GM21529 (cell line): Measurements from ENCODE around the gene SSBP3.
"Not testable (repeated sequence)": the region's sequence is repeated elsewhere in the genome, so short reads cannot be mapped to it uniquely, and the experiment has no call there.

Experiments used
- ATAC-seq: cut with Tn5 transposase; IDR thresholded peaks from one replicate; pipeline ENCODE4 v1.9.1; 2021; ENCODE audit not compliant: unreplicated experiment

SSBP3 gene

DNA sequence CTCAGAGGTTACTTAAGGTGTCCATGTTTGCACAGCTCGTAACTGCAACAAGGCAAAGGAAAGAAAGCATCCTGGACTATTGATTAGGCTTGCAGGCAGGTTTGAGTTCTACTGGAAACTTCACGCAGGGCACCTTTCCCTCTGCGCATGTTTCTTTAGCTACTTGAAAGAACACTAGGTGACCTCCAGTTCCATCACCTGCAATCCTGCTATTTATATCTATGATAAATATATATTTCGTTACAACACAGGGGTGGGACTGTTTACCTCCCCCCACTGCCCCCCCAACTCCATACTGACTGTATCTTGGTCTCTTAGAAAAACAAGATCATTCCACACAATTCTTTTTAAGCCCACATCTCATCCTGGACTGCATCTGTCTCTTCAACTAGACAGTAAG, 12.1 kb downstream of the SSBP3 start:
- no peak for ATAC-seq

DNA sequence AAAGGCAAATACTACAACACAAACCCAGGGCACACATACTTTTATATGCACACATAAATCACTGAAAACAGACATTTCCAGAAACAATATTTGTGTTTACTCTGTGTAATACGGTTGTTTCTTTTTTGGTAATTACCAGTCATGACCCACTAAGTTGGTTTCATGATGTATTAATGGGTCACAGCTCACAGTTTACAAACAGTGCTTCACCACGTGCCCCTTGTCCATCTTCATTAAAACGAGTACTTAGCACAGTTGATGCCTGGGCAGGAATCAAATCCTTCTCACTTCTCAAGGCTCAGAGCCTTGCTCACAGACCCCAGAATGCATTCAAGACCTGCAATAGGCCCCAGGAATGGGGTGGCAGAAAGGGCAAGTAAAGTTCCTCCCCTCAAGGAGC, 13.8 kb downstream of the SSBP3 start:
- no peak for ATAC-seq

DNA sequence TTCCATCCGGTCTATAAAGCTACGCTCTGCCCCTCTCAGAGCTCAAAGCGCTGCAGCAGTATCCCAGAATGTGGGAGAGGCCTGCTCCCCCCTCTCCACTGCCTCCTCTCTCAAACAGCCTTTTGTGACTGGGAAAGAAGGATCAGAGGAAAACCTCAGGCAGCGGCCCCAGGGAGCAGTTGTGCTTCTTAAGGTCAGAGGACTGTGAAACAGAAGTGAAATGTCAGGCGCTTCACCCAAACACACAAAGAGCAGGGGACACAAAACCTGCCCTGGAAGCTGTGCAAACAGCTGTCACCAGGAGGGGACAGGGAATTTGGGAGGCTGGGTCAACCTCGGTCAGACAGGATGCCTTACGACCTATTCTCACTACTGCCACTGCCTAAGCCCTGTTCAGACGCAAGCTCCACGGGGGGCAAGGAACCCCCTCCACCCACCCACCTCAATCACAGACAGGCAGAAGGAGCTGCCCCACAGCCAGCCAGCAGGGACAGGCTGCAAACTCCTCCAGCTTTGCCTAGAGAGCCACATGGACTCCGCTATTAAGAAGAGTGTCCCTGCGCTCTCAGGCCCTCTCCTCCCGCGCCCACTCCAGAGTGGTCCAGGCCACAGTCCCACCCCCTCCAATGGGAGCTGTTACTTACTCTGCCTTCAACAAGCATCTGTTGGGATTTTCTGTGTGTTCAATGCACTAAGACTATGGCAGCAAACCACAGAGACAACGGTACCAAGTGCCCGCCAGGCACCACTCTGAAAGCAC, 14.6 kb downstream of the SSBP3 start:
- no peak for ATAC-seq

DNA sequence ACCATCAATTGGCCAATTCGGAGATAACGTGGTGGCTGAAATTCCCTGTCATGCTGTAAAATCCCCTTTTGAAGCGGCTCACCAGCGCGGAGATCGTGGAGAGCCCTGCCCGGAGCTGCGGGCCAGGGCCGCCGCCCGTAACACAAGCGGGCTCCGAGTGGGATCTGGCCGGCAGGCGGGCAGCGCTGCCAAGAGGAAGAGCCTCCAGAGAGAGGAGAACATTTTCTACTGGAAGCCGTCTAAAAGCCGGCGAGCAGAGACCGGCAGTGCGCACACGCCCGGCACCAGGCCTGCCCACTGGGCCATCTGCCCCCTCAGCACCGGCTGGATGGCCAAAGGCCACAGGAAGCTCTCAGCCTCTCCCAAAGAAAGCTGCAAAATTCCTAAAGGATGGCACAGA, 15.5 kb downstream of the SSBP3 start:
- ATAC-seq: no peak

DNA sequence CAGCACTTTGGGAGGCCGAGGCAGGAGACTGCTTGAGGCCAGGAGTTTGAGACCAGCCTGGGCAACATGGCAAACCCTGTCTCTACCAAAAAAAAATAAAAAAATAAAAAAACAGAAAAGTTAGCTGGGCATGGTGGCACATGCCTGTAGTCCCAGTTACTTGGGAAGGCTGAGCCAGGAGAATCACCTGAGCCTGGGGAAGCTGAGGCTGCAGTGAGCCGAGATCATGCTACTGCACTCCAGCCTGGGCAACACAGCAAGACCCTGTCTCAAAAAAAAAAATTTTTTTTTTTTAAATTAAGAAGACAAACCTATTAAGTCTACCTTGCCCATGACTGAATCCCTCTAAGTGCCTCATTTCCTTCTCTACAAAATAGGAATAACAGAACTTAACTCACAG, 16.6 kb downstream of the SSBP3 start:
- ATAC-seq: not testable (repeated sequence)

DNA sequence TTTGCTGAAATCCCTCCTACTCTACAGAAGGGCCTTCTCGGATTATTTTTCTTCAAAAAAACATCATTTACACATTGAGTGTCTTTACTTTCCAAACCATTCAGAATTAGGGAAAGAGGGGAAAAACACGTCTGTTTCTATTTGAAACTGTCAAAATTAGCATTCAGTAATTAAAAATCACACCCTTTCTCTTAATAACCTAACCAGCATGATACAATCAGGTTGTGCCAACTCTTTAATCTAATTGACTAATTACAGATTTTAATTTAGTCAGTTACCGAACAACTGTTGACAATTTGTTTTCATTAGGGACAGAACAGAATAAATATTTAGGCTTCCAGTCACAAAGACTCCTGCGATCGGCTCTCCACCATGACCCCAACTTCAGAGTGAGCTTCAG, 18.8 kb downstream of the SSBP3 start:
- no peak for ATAC-seq

DNA sequence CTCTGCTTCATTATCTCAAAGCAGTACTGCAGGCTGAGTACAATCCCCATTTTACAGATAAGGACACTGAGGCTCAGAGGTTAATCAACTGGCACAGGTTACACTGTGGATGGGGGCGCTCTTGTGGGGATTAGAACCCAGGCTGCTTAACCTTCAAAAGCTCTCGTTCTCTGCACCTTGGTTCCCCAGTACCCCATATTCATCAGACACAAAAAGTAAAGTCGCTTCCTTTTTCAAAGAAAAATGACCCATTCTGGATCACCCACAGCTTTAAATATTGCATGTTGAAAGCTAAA, 20.5 kb downstream of the SSBP3 start:
- no peak for ATAC-seq

DNA sequence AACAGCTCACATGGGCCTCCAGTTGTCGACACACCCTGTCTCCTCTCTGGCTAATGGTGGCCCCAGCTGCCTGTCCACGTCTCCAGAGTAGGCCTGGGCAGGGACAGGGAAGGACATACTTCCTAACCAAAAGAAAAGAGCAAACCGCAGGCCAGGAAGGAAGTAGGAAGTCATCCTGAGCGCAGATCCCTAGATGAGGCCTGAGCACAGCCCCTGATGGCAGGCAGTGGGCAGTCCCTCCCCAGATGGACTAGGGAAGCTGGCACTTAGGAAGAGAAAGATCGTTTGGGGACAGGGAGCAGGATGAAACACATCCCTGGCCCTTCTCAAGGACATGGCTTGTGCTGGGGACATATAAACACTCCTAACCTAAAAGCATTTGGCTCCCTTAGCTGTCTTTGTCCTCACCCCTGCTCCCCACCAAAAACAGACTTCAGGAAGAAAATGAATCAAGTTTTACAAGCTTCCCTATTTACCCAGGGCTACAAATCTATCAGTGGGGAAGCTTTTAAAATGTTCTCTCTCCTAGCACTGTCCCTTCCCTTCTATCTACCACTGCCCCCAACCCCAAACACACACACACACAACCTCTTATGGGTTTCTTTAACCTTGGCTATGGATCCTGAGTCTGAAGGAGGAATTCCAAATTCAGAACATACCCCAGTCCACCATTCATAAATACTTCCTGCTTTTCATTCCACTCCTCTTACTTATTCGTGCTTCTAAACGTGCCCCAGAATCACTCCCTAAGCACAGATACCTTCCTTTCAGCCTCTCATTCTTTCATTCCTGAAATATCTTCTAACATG, 21.1 kb downstream of the SSBP3 start:
- no peak for ATAC-seq

DNA sequence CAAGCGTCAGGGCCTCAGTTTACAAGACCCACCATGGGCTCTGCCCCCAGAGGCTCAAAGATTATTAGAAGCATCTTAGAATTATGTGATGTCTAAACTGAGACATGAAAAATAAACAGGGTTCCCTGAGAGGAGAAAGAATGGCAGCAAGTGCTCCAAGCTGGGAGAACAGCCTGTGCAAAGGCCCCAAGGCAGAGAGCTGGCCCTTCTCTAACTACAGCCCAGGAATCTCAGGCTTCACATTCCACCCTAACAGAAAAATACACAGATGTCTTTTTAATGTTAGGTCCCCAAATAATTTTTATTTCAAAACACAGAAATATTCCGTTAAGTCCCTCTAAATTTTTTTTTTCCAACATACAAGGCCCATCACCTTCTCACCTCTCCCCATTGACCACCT, 21.7 kb downstream of the SSBP3 start:
- no peak for ATAC-seq

DNA sequence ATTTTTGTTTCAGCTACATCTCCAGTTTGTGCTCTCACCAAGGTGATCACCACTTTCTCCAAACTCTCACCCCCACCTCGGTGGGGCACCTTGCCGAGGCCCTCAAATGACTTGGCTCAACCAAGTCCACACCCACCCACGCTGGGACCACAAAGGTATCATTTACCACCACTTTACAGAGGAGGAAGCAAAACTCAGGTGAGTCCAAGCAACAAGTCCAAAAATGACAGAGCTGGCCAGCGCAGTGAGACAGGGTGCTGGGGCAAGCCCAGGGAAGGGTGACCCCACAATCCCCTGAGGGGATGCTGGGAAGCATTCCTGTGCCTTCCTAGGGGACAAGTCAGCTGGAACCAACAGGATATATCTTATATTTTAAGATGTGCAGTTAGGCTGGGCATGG, 24.7 kb downstream of the SSBP3 start:
- no peak for ATAC-seq

DNA sequence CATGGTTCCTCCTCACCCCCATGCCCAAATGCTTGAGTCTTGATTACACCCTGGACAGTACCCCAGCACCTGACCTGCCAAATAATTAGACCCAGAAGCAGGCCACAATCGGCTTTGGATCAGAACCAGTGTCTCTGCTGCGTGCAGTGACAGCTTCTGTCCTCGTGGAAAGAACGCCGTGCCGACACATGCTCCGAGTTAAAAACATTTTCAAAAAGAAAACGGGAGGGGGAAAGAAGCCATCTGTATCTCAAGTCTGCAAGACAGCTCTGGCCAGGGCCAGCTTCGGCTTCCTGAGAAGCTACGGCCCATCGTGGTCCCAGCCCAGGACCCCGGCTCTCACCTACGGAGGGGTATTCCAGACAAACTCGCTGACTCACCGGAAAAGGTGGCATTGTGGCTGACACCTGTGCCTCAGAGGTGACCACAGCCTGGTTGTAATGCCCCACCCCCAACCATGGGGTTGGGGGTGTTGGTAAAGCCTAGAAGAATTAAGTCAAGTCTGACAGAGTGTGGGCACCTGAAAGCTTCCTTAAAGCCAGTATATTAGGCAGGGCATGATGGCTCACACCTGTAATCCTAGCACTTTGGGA, 25.8 kb downstream of the SSBP3 start:
- ATAC-seq: no peak

DNA sequence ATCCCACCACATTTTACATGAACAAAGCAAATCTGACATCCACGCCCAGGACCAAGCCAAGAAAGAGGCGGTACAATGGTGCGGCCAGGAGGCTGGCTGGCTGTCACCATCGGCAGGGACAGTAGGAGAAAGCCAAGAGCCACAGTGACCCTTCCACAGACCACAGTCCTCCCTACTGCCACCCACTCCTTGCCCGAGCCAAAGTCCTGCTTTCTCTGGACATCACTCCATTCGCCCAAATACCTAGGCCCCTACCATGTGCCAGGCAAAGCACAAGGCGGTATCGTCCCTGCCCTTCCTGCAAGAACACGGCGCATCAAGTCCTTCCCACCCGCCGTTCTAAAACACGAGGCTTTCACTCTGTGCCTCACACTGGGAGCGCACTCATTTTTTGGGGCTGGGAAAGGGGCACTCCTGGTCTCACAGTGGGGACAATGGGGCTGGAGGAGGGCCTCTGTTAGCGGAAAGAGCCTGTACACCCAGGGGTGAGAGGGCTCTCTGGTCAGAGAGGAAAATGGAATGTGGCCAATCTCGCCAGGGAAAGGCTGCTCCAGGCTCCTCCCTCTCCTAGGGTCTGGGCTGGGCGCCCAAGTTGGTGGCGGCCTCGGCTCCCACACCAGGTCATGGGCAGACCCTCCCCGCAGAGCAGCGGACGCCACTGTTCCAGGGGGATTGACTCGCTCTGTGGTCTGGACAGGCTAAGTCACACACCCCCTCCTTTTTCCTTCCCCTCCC, 26.5 kb downstream of the SSBP3 start:
- ATAC-seq: no peak

DNA sequence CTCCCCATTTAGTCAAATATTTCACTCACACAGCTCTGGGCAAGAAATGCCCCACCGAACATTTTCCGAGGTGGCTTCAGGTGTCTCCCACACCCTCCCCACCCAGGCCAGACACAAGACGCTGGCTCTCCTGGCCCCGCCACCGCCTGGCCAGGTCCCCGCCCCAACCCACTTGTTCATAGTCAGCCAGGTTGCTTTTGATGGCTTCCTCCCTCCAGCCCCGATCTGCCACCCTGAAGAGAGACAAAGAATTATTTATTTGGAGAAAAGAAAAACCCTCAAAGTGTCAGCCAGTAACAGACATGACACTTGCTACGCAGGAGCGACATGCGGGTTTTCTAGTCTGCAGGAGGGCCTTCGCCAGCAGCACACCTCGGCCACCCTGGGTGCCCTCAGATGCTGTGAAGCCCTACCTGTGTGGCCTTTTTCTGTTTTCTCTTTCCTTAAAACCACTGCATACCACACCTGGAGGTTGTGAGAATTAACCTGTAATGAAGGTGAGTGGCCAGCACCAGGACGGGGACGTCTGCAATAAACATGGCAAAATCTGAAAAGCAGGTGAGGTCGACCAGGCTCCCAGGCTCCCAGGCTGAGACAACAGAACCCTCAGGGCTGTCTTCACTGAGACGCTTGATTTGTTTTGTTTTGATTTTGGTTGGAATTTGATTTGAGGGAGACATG, 27.2 kb downstream of the SSBP3 start:
- no peak for ATAC-seq

DNA sequence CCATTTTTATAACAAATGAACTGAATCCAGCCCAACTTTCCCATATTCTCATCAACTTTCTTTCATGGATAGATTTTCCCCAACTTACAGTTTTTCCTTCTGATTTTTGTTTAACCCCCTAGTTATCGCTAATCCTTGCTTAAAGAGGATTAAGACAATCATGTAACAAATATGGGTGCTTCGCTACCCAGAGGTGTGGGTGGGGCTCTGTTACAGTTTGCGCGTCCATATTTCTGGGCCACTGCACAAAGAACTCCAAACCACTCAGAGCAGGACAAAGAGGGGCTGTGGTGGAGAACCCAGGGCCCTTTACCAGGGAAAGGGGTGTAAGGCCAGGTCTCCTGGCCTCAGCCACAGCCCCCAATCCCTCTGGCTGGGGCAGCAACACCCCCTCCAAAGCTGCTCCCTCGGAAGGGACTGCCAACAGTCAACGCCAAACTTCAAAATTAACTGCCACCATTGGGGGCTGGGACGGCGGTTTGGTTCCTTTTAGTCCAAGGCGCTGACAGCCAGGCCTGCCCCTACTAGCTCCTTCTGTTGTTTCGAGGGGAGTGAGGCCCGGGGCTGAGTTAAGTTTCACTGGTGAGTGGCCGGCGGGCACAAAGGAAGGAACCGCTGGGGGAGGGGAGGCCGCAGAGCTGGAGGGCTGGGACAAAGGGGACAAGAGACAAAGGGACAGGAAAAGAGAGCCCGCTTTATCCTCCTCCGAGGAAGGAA, 27.9 kb downstream of the SSBP3 start:
- no peak for ATAC-seq

DNA sequence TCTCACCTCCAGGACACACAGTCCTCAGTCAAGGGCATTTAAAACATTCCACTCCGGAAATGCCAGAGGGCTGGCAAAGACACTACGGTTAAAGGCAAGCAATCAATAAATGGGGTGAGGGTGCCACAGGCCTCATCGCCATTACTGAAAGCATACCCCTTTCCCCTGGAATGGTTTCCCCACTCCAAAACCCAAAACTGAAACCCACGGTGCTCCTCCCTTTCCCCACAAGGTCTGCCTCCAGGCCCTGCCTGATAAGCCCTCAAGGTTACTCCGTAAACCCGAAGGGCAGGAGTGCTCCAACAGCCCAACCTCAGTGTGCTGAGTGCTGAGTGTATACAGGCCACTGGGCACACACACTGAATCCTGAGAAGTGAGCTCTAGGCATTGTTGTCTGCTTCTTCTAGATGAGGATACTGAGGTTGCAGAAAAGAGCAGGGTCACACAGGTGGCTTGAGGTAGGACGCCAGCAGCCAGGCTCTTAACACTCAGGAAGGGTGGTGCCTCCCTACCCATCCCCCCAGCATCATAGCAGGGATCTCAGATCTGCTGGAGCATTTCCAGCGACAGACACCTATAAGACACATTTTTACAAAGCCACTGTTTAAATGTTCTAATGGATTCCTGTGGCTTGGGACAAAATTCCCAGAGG, 29.0 kb downstream of the SSBP3 start:
- peak; percentile 3 for ATAC-seq

DNA sequence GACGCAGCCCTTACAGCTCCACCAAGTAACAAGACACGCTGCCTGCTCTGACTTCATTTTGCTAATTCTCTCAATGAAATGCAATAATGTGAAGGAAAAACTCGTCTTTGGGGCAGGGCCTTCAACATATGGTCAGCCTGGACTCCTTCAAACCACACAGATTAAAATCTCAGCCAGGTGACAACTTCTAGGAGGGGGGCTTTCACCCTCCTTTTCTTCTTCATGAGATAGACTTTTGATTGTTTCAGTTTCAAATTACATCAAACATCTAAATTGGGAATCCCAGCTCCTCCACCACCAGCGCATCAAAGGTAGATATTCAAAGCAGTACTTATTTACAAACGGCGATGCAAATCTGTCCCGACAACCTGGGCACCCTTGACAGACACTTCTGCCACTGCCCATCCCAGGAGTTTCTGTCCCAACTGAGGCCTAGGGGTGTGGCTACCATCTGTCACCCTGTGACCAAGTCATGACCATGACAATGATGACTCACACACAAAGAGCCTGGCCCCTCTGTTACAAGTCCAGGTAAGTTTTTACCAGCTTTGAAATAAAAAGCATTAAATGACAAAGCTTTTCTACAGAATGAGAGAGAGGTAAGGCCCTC, 29.7 kb downstream of the SSBP3 start:
- ATAC-seq: peak; percentile 76

DNA sequence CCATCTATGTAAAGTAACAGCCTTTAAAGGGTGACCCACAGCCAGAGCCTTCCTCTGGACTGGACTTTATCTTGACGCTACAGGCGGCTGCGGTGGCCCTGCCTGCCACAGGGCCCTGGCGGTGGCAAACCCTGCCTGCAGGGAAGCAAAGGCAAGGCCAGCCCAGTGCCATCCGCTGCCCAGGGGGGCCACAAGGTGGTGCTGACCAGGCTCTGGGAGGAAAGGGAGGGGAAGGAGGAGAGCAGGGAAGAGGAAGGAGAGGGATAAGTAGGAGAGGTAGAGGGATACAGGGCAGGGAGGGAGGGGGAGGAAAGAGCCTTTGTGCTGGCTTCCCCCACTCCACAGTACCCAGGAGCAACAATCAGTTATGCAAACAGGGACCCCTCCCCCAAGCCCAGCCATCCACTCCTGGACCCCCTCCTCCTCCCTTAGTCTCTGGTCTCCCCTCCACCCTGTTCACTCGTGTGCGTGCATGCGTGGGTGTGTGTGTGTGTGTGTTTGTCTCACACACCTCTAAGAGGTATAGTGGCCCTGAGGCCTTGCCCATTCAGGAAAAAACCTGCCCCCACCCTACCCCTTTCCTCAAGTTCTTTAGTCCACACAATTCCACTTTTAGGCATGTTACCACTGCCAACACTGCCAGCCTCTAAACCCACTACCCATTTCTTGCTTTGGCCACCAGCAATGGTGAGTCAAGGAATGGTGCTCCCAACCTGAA, 30.3 kb downstream of the SSBP3 start:
- ATAC-seq: no peak

DNA sequence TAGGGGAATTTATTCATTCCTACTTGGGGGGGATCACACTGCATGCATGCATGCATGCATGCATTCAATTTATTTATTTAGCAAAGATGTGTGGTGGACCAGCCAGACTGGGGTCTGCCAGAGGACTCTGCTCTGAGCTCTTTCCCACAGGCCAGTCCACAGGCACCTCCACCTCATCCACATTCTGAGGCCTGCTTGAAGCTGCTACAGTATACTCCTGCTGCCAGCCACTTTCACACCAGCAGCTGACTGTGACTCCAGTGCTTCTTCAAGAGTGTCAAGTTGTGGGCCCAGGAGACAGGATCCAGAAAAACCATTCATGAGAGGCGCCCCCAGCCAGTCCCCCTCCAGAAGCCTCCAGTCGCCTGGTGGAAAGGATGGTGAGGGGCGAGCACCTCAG, 30.9 kb downstream of the SSBP3 start:
- ATAC-seq: no peak

DNA sequence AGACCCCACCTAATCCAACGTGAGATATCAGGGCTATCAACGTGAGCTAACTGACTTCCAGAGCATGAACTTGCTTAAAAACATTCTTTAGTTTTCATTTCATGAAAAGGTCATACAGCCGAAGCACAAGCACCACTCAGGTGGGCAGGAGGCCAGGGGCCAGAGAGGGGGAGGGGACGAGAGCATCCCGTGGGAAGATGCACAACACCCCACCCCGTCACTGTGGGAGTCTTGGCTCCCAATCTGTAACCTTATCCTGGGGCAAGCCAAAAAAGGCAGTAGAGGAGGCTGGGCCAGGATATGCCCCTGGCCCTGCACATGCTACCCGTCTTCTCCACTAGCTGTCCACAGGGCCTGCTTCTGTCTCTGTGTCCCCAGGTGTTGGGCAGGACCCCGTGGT, 31.4 kb downstream of the SSBP3 start:
- ATAC-seq: no peak
